ENCODE data around the gene RASGRP4. TPM values are rescaled to one million over a fixed set of nuclear protein-coding genes. Genes with fewer than 3 reads are reported as not detected.

The RASGRP4 gene
- polyA plus RNA-seq, 3 donors: 0.60 to 0.90 (median 0.81) TPM

Other genes with a start within 250 kb of the RASGRP4 start
- gene DPF1, start 202.0 kb downstream of the RASGRP4 start, polyA plus RNA-seq (ENCODE audit: insufficient read length in 3 of 3): 1 to 10 TPM; 1.1 to 1.3 (median 1.1) TPM
- 1 to 10 TPM; 5.2 to 6.4 (median 6.3) TPM for gene PPP1R14A, start 169.8 kb downstream of the RASGRP4 start, polyA plus RNA-seq (ENCODE audit: insufficient read length in 3 of 3)
- gene SPINT2, start 161.6 kb downstream of the RASGRP4 start, polyA plus RNA-seq (ENCODE audit: insufficient read length in 3 of 3): 100 to 1,000 TPM; 304 to 350 (median 332) TPM
- gene C19orf33, start 122.0 kb downstream of the RASGRP4 start, polyA plus RNA-seq (ENCODE audit: insufficient read length in 3 of 3): 10 to 100 TPM in 2 of 3 donors, 1 to 10 TPM in 1; 5.2 to 10.7 (median 10.5) TPM
- gene YIF1B, start 110.3 kb downstream of the RASGRP4 start, polyA plus RNA-seq (ENCODE audit: insufficient read length in 3 of 3): 10 to 100 TPM; 26.0 to 33.7 (median 30.8) TPM
- gene KCNK6, start 106.4 kb downstream of the RASGRP4 start, polyA plus RNA-seq (ENCODE audit: insufficient read length in 3 of 3): 1 to 10 TPM; 3.1 to 3.3 (median 3.3) TPM
- gene CATSPERG, start 90.4 kb downstream of the RASGRP4 start, polyA plus RNA-seq (ENCODE audit: insufficient read length in 3 of 3): 1 to 10 TPM; 3.8 to 5.0 (median 3.9) TPM
- gene PSMD8, start 51.6 kb downstream of the RASGRP4 start, polyA plus RNA-seq (ENCODE audit: insufficient read length in 3 of 3): 100 to 1,000 TPM; 161 to 172 (median 169) TPM
- under 1 TPM; 0.31 to 0.56 (median 0.50) TPM for gene GGN, start 38.2 kb downstream of the RASGRP4 start, polyA plus RNA-seq (ENCODE audit: insufficient read length in 3 of 3)
- 1 to 10 TPM; 1.1 TPM for gene SPRED3, start 37.5 kb downstream of the RASGRP4 start, polyA plus RNA-seq (ENCODE audit: insufficient read length in 3 of 3)
- 10 to 100 TPM; 10.6 to 13.4 (median 11.9) TPM for gene FAM98C, start 23.1 kb downstream of the RASGRP4 start, polyA plus RNA-seq (ENCODE audit: insufficient read length in 3 of 3)
- 1 to 10 TPM; 4.2 to 5.0 (median 4.6) TPM for gene RYR1, start 7.5 kb upstream of the RASGRP4 start, polyA plus RNA-seq (ENCODE audit: insufficient read length in 3 of 3)
- gene MAP4K1, start 191.7 kb upstream of the RASGRP4 start, polyA plus RNA-seq (ENCODE audit: insufficient read length in 3 of 3): 1 to 10 TPM; 2.5 to 2.9 (median 2.6) TPM
- 100 to 1,000 TPM; 339 to 385 (median 343) TPM for gene EIF3K, start 193.0 kb upstream of the RASGRP4 start, polyA plus RNA-seq (ENCODE audit: insufficient read length in 3 of 3)
- gene ACTN4, start 221.4 kb upstream of the RASGRP4 start, polyA plus RNA-seq (ENCODE audit: insufficient read length in 3 of 3): 100 to 1,000 TPM; 623 to 719 (median 641) TPM